PC-9 (cell line): ENCODE results near the gene ACER2. TPM values are rescaled to one million over a fixed set of nuclear protein-coding genes. Genes with fewer than 3 reads are reported as not detected.

ENCODE experiments used
- BruUV-seq: library from RNA; stranded (reverse); fragments of 400-500 nt; replicated peaks from 2 replicates; lab custom pipeline; 2021; lab: Mats Ljungman, UMichigan
- CTCF ChIA-PET: fragments of 300-600 bp; sonication (Branson Sonifier 250); formaldehyde crosslinking; loops from one replicate; lab custom pipeline; 2022; ENCODE audit warnings: antibody characterized with exemption; lab: Charles Lee
- POLR2A ChIA-PET: fragments of 300-600 bp; sonication (Branson Sonifier 250); formaldehyde crosslinking; loops from one replicate; lab custom pipeline; 2022; ENCODE audit warnings: antibody characterized with exemption; ENCODE audit not compliant: unreplicated experiment; lab: Charles Lee
- DNase-seq, 2 experiments: peaks; one replicate each; pipeline versions ENCODE4 v3.0.0 to v3.0.0-alpha.2; 2015 to 2022; ENCODE audit warnings: mixed read lengths in 1 of 2
- H2AFZ ChIP-seq: fragments of 200-600 bp; sonication (generic); 2 replicates; pipeline ENCODE4 v1.8.1; 2017; ENCODE audit warnings: antibody characterized with exemption
- H3F3A ChIP-seq: fragments of 200-600 bp; sonication (generic); 2 replicates; pipeline ENCODE4 v1.8.1; 2017; ENCODE audit warnings: antibody characterized with exemption, mild to moderate bottlenecking, low read depth; ENCODE audit not compliant: insufficient read depth
- H3K27ac ChIP-seq: fragments of 200-600 bp; sonication (generic); 2 replicates; pipeline ENCODE4 v1.6.1; 2016; ENCODE audit warnings: mixed run types
- H3K27me3 ChIP-seq: fragments of 200-600 bp; sonication (generic); 2 replicates; pipeline ENCODE4 v1.6.1; 2016; ENCODE audit warnings: low read depth, mixed run types; ENCODE audit not compliant: insufficient read depth
- H3K36me3 ChIP-seq: fragments of 200-600 bp; sonication (generic); 2 replicates; pipeline ENCODE4 v1.6.1; 2016; ENCODE audit warnings: low read depth, mixed run types
- H3K4me1 ChIP-seq: fragments of 200-600 bp; sonication (generic); replicated peaks from 2 replicates; pipeline ENCODE4 v1.6.1; 2016; ENCODE audit warnings: mixed run types; ENCODE audit not compliant: insufficient read depth
- H3K4me2 ChIP-seq: fragments of 200-600 bp; sonication (generic); 2 replicates; pipeline ENCODE4 v1.6.1; 2017; ENCODE audit warnings: mixed run types
- H3K4me3 ChIP-seq: fragments of 200-600 bp; sonication (generic); 2 replicates; pipeline ENCODE4 v1.6.1; 2016; ENCODE audit warnings: mixed run types
- H3K79me2 ChIP-seq: fragments of 200-600 bp; sonication (generic); 2 replicates; pipeline ENCODE4 v1.6.1; 2017; ENCODE audit warnings: low read depth, mixed run types
- H3K9me2 ChIP-seq: fragments of 200-600 bp; sonication (generic); 2 replicates; pipeline ENCODE4 v1.8.1; 2017; ENCODE audit warnings: mild to moderate bottlenecking; ENCODE audit not compliant: insufficient read depth
- H3K9me3 ChIP-seq: fragments of 200-600 bp; sonication (generic); 2 replicates; pipeline ENCODE4 v1.8.1; 2016; ENCODE audit warnings: low read depth; ENCODE audit not compliant: insufficient read depth
- H4K20me1 ChIP-seq: fragments of 200-600 bp; sonication (generic); 2 replicates; pipeline ENCODE4 v1.8.1; 2017; ENCODE audit not compliant: insufficient read depth
- CTCF ChIP-seq: fragments of 200-600 bp; sonication (generic); conservative IDR thresholded peaks from 2 replicates; pipeline ENCODE4 v1.6.1; 2017; ENCODE audit warnings: mixed run types, antibody characterized with exemption, mild to moderate bottlenecking, moderate library complexity
- EZH2 ChIP-seq: fragments of 200-600 bp; sonication (generic); IDR thresholded peaks from 2 replicates; pipeline ENCODE4 v1.8.0; 2017; ENCODE audit warnings: antibody characterized with exemption, low read depth
- intact Hi-C: fragments of 100-400 bp; cut with micrococcal nuclease; formaldehyde crosslinking; loops from one replicate; pipeline ENCODE4 v1.10.0; 2022; ENCODE audit not compliant: unreplicated experiment
- total RNA-seq: library from RNA; stranded (reverse); gene quantifications from 2 replicates; pipeline ENCODE4 v1.2.3, GENCODE V29; 2021

The ACER2 gene
- total RNA-seq, 1 experiment from 2014 or later, result 4.3 TPM

DNA sequence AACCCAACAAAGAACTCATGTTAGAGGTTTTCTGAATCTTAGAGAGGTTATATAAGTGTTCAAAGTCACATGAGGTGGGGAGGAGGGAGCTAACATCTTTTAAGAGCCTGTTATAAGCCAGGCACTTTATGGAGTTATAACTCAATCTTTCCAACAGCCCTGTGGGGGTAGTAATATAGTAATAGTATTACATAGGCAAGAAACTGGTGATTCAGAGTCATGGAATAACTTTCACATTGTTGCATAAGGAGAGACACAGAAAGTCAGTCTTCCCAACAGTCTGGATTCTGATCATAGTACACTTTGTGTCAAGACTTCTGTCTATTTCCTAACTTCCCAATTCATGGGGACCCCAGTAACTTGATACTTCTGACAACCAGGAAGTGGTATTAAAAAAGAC, 89.2 kb downstream of the ACER2 start:
- H3K4me1 ChIP-seq, result no peaks in the 10 kb centered on the region
- intact Hi-C loops, result loop anchor here (10.0 kb wide), 1 partner anchor 427 kb away; no protein-coding TSS in a partner anchor
- H3K9me2 ChIP-seq, result no peaks in the 10 kb centered on the region
- no peak overlapping the region for H3K4me2 ChIP-seq
- ChIA-PET CTCF (interaction anchor here (0.7 kb wide), 1 partner anchor 10 kb away, joined by 6 read pairs; no protein-coding TSS in a partner anchor), POLR2A (interaction anchor here (0.6 kb wide), 1 partner anchor 10 kb away, joined by 8 read pairs; no protein-coding TSS in a partner anchor)
- H3K4me3 ChIP-seq, result no peak overlapping the region
- no peak for DNase-seq
- peaks cover 23% of the 10 kb centered on the region; the same call in 1 of the 2 replicates for H3K27me3 ChIP-seq
- no peaks in the 10 kb centered on the region for H4K20me1 ChIP-seq
- H3K79me2 ChIP-seq, result no peaks in the 10 kb centered on the region
- H3K36me3 ChIP-seq, result no peaks in the 10 kb centered on the region
- no peaks in the 10 kb centered on the region for H3F3A ChIP-seq
- H2AFZ ChIP-seq, result no peak overlapping the region
- no peaks in the 10 kb centered on the region for H3K9me3 ChIP-seq
- TF ChIP-seq EZH2, result no peak
- TF ChIP-seq CTCF, result no peak
- no peak overlapping the region for H3K27ac ChIP-seq
- no TSS peak for BruUV-seq

Other genes starting within 250 kb of the ACER2 start
- gene DENND4C, start 178.3 kb upstream of the ACER2 start, total RNA-seq, result 23.1 and 29.5 TPM in 2 replicates
- 1,159 and 1,304 TPM in 2 replicates for gene RPS6, start 28.8 kb upstream of the ACER2 start, total RNA-seq